Left forelimb (tissue), 1 donor: ENCODE measurements around the gene MSRB1.
"Not testable (repeated sequence)": the region's sequence is repeated elsewhere in the genome, so short reads cannot be mapped to it uniquely, and the experiment has no call there.

ENCODE experiments used
- DNase-seq: peaks from one replicate; pipeline ENCODE4 v3.0.0-alpha.2; 2018; ENCODE audit warnings: low spot score

MSRB1 gene

DNA sequence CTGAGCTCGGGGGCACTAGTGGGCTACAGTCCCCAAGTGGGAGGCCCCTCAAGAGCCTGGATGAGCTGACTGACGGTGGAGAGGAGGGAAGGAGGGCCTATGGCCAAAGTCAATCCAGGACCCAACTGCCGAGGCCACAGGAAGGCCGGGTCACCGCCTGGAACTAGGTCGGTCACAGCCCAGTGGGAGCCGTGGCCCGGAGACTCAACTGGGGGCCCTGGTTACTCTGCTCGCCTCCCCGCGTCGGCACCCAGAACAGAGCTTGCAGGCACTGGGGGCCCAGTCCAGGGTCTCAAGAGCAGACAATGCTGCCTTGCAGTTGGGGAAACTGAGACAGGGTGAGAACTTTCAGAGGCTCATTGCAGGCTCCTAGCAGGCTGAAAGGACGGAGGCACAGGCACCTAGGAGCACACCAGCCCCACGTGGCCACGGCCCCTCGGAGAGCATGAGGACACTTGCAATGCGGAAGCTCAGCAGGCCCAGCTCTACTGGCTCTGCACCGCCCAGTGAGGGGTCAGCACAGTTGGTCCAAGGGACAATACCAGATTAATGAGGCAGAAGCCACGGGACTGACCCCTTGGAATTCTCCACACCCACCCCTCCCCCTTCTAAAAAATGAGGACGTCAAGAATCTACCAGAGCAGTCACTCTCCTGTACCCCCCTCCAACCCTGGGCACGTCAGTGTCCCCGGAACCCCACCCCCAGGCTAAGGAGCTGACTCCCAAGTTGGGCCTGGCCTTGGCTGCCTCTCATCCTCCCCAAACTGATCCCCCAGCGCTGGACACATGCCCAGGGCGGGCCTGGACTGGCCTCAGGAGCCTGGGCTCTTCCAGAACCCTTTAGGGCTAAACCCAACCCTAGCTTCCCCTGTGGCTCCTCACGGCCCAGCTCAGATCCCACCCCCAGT lies 27.0 kb downstream of the MSRB1 start:
- DNase-seq = no peak

DNA sequence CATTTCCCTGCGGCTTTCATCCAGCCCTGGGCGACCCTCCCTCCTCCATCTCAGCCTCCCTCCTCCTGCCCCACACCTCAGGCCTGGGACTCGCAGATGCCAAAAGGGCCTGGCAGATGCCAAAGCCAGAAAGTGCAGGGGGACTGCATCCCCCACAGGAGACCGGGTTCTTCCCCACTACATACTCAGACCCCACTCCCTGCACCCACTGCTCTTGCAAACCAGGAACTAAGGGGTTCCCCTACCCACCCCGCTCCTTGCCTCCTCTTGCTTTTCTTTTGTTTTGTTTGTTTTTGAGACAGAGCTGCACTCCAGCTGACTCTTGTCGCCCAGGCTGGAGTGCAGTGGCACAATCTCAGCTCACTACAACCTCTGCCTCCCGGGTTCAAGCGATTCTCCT lies 28.0 kb downstream of the MSRB1 start:
- DNase-seq = no peak

DNA sequence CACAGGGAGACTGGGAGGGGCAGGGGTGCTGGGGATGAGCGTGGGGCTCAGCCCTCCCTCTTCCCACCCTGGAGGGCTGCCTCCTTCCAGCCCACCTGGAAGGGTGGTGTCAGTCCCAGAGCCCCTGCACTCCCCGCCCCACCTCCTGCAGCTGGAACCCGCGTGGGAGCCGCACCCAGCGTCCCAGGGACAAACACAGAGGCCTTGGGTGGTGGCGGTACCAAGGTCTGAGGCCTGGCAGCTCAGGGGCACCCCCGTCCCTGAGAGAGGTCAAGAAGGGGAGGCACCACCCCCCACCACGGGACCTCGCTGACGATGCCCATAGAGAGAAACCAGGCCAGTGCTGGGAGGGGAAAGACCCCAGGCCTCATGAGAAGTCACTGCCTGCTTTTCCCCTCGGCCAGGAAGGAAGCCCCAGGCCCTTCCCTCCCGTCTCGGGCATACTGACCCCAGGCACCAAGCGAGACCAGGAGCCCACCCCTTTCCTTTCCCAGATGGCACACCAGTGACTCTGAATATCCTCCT lies 28.9 kb downstream of the MSRB1 start:
- no peak for DNase-seq

DNA sequence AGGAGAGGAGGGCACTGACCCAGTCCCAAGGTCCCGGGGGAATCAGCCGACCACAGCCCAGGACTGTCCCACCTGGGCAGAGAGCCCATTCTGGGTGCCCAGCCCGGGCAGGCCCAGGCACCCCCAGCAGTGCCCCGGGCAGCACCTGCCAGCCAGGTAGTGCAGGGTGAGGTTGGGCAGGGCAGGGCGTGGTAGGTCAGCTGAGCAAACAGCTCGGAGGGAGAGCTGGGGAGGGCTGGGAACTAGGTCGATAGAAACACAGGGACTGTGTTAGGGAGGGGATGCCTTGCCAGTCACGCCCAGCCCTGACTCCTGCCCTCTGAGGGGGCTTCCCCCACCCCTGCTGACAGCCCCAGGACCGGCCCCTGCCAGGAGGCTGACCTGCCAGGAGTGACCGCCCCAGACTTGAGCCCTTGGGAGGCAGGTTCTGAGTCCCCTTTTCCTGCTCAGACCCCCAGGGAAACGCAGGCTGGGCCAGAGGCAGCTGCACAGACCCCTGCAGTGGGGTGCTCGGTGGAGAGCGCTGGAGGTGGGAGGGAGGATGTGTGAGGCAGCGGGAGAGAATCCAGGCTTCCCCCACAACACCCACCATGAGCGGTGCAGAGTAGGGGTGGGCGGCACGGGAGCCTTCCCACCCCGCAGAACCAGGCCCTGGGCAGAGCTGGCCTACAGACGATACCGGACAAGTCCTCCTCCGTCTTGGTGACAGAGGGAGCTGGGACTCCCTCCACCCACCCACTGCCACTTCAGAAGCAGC lies 29.5 kb downstream of the MSRB1 start:
- DNase-seq = no peak

DNA sequence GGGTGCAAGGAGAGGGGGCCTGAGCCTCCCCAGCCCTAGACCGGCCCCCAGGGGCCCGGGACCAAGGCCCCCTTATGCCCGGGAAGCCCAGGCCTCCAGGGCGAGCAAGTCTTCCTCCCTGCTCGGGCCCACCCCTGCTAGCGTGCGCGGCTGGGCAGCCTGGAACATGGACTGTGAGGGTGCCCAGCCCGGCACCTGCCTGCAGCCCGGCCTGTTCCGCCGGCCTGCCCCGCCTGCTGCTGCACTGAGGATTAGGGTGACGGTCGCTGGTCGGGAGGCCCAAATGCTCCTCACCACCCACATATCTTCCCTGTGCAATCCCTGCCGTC lies 30.8 kb downstream of the MSRB1 start:
- no peak for DNase-seq

DNA sequence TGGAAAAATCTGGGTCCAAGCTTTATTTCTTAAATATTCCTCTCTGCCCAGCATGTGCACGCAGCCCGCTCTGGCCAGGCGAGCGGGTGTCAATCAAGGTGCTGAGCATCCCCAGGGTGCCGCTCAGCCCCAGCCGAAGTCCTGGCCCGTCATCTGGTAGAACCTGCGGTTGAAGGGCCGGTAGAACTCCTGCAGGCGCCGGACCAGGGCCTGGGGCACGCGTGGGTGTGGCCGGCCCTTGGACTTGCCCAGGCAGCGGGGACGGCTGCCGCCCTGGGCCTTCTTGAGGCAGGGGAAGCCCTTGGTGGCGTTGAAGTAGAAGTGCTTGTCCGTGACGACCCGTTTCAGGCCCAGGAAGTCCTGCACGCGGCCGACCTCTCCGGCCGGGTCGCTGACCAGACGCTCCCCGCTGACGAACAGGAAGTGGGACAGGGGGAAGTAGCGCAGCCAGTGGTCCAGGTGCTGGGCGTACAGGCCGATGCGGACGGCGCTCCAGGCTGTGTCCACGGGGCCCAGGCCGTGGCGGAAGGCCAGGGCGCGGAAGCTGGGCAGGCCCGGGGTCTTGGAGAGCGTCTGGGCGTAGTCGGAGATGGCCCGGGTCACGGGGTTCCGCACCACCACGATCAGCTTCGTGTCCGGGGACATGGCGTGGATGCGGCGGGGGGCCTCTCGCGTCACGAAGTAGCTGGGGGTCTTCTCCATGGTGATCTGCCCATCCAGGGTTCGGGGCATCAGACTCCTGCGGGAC lies 31.4 kb downstream of the MSRB1 start:
- no peak for DNase-seq

DNA sequence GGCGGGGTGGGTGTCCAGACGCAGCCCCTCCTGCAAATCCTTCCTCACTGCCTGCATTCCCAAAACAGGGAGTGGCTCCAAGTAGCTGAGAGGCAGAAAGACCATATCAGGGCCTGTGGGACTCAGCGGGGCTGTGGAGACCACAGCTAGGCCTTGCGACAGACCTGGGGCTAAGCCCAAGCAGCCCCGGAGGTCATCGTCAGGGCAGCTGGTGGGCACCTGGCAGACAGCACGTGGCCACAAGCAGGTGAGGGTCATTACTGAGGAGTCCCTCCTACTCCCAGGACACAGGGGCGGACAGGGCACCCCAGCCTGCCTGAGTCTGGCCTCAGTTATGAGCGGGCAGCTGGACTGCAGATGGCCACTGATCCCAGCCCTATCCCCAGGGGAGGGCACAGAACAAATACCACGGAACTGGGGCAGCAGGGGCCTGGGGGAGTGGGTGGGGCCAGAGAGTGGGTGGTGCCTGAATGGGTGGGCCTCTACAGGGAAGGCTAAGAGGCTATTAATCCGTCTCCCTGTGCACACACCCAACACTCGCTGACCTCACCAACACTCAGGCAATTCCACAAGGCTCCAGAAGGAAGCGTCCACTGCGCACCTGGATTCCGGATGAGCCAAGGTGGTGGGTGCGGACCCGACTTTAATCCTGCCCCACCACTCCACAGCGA lies 33.3 kb downstream of the MSRB1 start:
- no peak for DNase-seq

DNA sequence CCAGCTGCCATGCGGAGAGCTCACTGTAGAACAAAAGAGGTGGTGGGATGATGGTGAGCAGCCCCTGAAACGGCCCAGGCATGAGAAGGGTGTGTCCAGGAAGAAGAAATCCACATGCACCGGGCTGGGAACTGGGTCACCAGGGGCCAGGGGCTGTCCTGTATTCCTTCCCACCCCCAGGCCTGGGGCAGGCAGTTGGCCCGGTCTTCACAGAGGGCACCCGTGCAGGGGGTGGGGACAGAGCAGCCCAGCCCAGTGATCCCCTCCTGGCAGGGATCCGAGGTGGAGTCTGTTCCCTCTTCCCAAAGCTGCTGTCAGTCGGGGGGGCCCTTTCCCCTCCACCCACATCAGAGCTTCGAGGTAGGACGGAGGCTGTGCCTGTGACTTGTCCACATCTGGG lies 34.0 kb downstream of the MSRB1 start:
- DNase-seq = no peak

DNA sequence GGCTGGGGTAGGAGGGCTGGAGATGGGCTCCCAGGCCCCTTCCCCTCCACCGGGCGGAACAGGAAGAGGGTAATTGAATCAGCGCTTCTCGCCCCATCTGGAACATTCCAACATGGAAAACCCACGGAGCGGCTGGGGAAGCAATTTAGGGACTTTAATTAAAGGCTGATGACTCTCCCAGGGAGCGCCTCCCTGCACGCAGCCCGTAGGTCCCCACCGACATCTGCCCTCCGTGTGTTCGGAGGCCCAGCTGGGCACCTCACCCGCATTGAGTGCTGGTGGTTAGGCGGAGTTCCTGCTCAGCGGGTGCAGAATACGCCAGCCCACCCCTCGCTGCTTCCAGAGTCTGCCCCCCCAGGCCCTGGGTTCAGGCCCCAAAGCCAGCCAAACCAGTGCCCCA lies 34.8 kb downstream of the MSRB1 start:
- no peak for DNase-seq

DNA sequence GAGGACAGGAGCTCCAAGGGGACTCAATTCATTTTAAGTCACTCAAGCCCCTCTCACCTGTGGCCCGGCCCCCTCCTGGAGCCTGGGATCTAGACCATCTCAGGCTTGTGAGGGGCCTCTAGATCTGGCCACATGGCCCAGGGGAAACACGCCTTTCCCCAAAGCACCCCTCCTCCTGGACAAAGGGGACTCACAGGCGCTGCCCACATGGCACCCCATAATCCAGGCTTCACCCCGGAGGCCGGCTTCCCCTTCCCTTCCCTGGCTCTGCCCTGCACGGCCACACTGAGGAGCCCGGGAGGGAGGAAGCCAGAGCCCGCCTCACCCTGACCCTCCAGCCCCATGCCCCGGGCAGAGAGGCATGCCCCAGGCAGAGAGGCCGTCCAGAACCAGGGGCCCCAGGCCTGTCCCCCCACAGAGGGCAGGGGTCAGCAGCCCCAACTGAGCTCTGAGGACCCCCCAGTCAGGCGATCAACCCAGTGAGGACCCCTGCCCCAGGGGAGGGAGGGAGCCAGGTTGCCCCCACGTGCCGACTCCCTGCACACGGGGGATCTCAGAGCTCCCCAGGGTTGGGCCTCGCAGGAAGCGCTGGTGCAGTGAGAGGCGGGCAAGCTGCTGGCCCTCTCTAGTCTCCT lies 35.7 kb downstream of the MSRB1 start:
- no peak for DNase-seq

DNA sequence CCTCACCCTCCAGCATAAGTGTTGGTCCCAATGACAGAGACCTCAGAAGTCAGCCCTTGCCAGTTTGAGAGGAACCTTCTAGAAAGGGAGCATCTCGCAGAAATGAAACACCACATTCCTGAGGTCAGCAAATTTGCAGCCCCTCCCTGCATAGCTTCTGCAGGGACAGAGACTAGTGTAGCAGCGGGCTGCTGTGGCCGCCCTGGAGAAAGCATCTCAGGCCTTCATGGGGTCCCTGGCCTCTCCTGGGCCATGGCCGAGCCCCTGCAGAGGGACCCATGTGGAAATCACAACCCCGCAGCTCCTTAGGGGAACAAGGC lies 36.2 kb downstream of the MSRB1 start:
- DNase-seq = no peak

DNA sequence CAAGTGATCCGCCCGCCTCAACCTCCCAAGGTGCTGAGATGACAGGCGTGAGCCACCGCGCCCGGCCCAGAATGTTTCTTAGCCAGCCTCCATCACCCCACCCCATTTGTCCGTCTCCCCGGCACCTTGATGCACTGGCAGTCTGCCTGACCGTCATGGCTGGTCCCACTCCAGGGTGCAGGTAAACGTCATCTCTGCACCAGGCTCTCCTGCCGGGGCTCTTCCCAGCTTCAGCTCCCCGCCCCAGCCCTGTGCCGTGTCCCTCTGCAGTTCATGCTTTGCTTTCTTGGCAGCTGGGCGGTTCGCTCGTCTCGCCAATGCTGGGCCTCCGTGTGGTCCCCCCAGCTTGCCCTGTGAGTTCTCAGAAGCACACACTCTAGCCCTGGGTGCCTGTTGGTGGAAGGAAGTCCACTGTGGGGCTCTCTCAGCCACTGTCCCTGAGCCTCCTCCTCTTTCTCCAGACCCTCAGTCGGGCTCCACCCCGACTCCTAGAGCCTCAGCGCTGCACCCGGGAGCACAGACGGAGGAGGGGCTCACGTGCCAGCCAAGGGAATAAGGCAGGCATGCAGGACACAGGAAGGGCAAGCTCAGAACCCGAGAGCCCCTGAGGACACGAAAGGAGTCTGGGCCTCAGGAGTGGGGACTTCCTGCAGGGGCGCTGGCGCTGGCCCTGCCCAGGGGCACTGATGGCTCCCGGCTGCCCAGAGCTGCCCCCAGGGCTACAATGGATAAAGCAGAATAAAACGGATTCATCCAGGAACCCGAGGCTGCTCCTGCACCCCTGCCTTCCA lies 36.7 kb downstream of the MSRB1 start:
- no peak for DNase-seq

DNA sequence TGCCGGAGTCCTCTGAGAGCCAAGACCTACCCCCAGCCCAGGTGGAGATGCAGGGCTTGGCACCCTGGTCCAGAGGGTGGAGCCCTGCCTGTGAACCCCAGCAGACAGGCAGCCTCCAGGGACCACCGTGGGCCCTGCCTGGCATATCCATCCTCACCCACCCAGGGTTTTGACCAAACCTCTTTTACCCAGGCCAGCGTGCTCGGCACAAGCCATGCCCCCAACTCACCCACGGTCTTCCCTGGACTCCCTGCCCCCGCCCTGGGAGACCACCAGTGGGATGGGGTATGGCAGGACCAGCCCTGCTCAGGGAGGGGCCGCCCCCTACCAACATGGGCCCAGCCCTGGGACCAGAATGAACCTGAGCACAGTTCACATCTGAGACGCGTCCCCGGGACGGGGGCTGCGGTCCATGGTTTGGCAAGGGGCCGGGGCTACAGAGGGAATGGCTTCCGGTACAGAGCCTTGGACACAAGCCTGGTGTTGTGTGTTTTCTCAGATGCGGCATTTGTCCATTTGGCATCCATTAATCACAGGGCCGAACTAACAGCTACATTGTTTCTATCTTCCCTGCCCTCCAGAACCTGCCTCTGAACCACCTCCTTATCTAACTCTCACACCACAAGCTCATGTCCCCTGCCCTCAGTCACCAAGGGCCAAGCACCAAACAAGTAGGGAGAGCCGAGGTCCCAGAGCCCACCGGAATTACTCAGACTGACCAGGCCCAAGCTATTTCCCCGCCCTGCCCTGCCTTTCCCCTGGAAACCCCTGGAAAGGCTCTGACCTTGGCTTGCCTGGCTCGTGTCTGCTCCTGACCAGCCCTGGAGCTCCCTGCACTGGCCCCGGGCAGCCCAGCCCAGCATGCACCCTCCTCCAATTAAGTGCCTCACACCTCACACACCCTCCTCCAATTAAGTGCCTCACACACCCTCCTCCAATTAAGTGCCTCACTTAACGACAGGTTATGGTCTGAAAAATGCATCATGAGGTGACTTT lies 38.9 kb downstream of the MSRB1 start:
- DNase-seq = no peak

DNA sequence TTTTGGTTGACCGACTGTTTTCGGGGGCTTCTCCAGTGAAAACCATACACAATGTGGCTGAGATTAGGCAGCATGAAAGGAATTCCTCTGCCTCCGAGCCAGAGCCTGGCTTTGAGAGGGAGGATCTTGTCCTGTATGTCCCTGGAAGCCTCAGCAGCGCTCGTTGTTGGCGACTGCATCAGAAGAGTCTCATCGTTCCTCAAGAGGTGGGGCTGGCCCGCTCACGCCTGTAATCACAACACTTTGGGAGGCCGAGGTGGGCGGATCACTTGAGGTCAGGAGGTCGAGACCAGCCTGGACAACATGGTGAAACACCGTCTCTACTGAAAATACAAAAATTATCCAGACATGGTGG lies 39.8 kb downstream of the MSRB1 start:
- DNase-seq = no peak

DNA sequence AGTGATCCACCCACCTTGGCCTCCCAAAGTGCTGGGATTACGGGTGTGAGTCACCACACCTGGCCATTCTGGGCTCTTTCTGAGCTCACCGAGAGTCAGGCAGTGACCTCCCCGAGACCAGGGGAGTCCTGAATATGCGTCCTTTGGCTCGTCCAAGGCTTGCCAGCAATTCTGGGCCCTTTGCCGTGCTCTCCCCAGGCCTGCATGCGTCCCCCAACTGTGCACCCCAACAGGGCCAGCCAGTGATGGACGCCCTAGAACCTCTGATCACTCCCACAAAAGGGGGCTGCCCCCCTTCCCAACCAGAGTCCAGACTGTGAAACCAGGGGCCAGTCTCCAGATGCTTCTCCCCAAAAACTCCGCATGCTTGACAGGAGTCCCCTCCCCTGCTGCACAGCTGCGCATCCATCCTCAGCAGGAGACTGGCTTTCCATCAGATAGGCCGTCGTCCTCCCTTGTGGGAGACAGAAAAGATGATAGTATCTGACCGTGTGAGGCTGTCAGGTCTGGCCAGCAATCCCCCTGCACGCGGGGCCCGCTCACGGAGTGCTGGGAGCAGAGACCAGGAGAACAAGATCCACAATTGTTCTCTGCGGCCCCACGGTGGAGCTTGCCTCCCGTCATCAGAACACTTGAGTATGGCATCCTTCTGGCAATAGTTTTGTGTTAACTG lies 40.3 kb downstream of the MSRB1 start:
- DNase-seq = no peak

DNA sequence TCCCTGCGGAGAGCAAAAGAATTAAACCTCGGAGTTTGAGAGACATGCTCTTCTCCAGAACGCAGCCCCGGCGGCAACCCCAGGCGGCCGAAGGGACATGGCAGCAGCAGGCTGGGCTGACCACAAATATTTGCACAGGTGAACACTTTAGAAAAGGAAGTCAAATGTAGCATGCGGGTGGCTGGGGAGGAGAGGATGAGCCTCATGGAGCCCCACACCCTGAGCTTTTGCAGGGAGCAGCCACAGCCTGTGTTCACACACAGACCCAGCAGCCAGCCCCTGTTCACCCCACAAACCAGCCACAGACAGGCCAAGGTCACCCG lies 42.6 kb downstream of the MSRB1 start:
- no peak for DNase-seq

DNA sequence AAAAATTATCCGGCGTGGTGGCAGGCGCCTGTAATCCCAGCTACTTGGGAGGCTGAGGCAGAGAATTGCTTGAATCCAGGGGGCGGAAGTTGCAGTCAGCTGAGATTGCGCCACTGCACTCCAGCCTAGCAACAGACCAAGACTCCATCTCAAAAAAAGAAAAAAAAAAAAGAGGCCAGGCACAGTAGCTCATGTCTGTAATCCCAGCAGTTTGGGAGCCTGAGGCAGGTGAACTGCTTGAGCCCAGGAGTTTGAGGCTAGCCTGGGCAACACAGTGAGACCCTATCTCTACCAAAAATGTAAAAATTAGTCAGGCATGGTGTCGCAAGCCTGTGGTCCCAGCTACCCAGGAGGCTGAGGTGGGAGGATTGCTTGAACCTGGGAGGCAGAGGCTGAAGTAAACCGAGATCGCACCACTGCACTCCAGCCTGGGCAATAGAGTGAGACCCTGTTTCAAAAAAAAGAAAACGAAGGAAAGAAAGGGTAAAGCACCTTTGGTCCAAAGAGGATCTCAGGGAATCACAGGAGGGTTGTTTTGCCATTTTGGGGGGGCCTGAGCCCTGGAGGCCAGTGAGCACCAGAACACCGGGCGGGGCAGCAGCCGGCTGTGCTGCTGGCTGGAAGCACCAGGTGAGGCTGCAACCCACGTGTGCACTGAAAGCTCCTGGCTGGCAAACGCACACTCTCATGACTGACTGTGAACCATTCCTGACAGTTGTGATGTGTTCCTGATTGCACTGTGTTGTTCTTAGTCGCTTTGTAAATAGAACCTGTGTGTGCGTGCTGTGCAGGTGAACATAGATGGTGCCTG lies 43.2 kb downstream of the MSRB1 start:
- DNase-seq = no peak

DNA sequence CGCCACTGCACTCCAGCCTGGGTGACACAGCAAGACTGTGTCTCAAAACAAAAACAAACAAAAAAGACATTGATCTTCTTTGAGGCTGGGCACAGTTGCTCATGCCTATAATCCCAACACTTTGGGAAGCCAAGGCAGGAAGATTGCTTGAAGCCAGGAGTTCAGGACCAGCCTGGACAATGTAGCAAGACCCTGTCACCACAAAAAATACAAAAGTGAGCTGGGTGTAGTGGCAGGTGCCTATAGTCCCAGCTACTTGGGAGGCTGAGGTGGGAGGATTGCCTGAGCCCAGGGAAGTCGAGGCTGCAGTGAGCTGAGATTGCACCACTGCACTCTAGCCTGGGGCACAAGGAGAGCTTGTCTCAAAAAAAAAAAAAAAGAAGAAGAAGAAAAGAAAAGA lies 45.3 kb downstream of the MSRB1 start:
- DNase-seq = not testable (repeated sequence)
